HCT116 (cell line): ENCODE data around the gene STX16.

Experiments
- POLR2A ChIP-seq: IDR thresholded peaks from 2 replicates; pipeline ENCODE4 v1.7.0; 2011; ENCODE audit warnings: borderline replicate concordance; ENCODE audit not compliant: insufficient read depth, insufficient read length; ENCODE audit errors: extremely low read depth
- YY1 ChIP-seq: IDR thresholded peaks from 2 replicates; pipeline ENCODE4 v1.6.1; 2011; ENCODE audit warnings: low read length, low read depth, moderate library complexity, mild to moderate bottlenecking; ENCODE audit not compliant: insufficient replicate concordance; ENCODE audit errors: extremely low read depth
- TF ChIP-seq, protein P1 (sequence below), 3 experiments: fragments of 200-600 bp in 1 of 3; sonication (generic) in 1 of 3; IDR thresholded peaks in 2 of 3; conservative IDR thresholded peaks in 1 of 3; 2 replicates each; pipeline ENCODE4 v1.5.1; 2012 to 2017; ENCODE audit warnings: low read depth in 2 of 3, low read length in 2 of 3, antibody characterized with exemption in 1 of 3, borderline replicate concordance in 1 of 3, control low read depth in 1 of 3, mild to moderate bottlenecking in 1 of 3, mixed read lengths in 1 of 3, mixed run types in 1 of 3, moderate library complexity in 1 of 3; ENCODE audit not compliant: insufficient read depth in 1 of 3

DNA sequence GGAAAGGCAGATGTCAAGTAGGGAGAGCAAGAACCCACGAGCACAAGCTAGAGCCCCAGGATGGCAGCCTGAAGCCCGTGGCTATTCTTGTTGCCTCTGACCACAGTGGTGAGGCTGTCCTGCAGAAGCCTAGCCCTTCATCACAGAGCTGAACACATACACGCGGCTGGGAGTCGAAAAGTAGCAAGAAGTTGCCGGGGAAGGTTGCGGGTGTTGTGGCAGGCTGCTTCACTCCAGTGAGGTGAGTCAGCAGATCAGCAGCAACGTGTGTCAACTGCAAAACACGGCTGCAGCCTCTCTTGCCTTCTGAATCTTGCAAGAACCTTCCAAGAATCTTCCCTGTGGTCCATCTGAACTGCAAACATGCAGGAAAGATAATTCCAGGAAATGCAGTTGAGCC lies 10.6 kb upstream of the STX16 start:
- TF ChIP-seq YY1 (no peak), POLR2A (no peak)
- TF ChIP-seq, protein P1, sequence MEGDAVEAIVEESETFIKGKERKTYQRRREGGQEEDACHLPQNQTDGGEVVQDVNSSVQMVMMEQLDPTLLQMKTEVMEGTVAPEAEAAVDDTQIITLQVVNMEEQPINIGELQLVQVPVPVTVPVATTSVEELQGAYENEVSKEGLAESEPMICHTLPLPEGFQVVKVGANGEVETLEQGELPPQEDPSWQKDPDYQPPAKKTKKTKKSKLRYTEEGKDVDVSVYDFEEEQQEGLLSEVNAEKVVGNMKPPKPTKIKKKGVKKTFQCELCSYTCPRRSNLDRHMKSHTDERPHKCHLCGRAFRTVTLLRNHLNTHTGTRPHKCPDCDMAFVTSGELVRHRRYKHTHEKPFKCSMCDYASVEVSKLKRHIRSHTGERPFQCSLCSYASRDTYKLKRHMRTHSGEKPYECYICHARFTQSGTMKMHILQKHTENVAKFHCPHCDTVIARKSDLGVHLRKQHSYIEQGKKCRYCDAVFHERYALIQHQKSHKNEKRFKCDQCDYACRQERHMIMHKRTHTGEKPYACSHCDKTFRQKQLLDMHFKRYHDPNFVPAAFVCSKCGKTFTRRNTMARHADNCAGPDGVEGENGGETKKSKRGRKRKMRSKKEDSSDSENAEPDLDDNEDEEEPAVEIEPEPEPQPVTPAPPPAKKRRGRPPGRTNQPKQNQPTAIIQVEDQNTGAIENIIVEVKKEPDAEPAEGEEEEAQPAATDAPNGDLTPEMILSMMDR (IDR thresholded peaks at IDR 0.05 in 2 of 3, conservative IDR thresholded peaks at IDR 0.05 in 1 of 3; ENCODE audit: borderline replicate concordance in 1 of 3, insufficient read depth in 1 of 3, low read depth in 2 of 3, low read length in 2 of 3), result no peak
